GM18498 (cell line): Measurements from ENCODE around the gene ABHD12.
"Not testable (repeated sequence)": the region's sequence is repeated elsewhere in the genome, so short reads cannot be mapped to it uniquely, and the experiment has no call there.

Source experiments
- ATAC-seq: cut with Tn5 transposase; IDR thresholded peaks from one replicate; pipeline ENCODE4 v1.9.1; 2021; ENCODE audit warnings: mild to moderate bottlenecking, moderate library complexity; ENCODE audit not compliant: unreplicated experiment

ABHD12 gene

DNA sequence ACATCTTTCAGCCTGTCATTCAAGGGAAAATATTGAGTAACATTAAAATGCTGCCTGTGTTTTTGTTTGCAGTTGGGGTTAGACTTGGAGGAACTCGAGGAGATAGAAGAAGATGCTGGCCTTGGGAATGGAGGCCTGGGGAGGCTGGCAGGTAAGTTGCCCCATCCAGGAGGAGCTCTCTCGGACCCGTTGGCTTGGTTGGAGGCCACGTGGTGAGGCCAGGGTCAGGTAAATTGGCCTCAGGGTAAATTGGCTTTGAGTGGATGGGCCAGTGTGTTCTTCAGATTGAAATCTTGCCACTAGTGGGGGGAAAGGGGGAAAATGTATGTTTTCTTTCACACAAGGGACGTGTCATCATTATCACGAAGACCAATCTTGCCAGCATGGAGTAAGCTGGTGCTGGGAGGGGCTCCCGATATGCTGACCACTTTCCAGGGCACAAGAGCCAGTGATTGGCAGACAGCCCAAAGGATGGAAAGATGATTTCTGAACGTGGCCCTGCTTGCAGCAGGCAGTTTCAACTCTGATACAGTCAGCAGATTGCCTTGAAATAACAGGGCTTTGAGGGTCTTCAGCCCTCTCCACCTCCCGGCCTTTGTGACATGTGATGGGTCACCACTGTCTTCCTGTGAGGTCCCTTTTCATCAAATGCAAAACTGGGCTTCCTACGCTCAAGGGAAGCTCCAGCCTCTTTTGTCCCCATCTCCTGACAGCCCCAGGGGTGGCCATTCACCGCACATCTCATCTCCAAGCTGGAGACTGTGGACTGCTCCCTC lies 121.4 kb downstream of the ABHD12 start:
- ATAC-seq = no peak

DNA sequence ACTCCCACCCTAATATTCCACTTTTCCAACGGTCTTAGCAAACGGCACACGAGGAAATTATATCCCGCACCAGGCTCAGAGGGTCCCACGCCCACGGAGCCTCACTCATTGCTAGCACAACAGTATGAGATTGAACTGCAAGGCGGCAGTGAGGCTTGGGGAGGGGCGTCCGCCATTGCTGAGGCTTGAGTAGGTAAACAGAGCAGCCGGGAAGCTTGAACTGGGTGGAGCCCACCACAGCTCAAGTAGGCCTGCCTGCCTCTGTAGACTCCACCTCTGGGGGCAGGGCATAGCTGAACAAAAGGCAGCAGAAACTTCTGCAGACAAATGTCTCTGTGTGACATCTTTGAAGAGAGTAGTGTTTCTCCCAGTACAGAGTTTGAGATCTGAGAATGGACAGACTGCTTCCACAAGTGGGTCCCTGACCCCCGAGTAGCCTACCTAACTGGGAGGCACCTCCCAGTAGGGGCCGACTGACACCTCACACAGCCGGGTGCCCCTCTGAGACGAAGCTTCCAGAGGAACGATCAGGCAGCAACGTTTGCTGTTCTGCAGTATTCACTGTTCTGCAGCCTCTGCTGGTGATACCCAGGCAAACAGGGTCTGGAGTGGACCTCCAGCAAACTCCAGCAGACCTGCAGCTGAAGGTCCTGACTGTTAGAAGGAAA lies 129.7 kb downstream of the ABHD12 start:
- not testable (repeated sequence) for ATAC-seq

DNA sequence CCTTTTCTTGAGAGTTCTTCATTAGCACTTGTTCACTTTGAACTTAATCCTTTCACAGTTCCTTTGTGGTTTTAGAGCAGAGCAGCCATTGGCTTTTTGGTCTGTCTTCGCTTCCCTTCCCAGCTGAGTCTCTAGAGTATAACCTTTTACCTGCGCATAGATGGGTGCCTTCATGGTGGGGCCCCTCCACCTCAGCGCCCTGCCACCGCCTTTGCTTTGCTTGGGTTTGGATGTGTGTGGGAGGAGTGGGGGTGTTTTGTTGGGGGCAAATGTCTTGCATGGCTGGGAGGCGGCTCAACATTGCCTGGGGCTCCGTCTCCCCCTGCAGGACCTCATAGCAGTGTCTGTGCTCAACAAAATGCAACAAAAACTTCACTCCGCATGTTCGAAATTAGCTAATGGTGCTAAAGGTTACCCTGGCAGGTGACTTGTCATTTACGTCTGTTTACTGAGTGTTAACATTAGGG lies 130.8 kb downstream of the ABHD12 start:
- ATAC-seq = no peak

DNA sequence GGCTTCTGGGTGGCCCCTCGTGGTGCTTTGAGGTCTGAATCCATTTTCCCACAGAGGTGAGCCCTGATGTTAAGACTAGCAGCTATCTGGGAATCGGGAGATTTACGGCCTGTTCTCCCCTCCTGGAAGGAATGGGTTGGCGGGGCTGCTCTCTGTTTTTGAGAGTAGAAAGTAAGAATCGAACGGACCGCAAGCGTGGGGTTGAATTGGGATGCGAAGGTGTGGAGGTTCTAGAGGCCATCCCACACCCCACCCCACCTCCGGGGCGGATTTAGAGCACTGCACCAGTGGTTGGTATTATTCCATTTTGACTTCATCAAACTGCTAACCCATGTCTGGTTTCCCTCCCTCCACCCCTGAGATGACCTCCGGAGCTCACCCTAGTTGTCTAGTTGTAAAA lies 131.3 kb downstream of the ABHD12 start:
- ATAC-seq = no peak

DNA sequence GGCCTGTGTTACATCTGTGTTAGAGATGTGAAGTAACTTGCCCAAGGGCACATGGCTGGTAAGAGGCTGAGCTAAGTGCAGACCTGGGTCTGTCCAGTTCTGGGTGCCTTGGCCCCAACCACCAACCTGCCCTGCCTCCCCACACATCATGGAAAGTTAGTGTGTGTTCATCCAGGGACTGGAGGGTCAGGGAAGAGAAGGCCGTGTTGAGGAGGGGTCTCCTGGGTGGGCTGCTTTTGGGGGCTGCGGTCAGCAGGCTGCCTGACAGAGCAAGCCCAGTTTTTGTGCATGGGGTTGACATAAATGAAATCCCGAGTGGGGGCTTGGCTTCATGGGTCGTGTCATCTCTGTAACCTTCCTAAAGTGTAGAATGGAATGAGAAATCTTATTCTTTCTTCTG lies 131.8 kb downstream of the ABHD12 start:
- no peak for ATAC-seq

DNA sequence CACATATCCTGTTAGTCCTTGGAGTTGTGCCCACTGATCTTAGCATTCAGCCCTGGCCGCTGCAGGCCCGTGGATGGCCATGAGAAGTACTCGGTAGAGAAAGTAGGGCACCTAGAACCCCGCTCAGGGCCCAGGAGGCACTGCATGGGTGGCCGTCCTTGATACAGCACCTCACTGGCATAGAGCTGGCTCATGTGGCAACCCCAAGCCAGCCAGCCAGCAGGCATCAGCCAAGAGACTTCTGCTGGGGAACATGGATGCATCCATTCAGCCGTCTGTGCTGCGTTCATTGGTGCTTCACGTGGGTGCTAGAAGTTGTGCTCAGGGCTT lies 132.2 kb downstream of the ABHD12 start:
- no peak for ATAC-seq

DNA sequence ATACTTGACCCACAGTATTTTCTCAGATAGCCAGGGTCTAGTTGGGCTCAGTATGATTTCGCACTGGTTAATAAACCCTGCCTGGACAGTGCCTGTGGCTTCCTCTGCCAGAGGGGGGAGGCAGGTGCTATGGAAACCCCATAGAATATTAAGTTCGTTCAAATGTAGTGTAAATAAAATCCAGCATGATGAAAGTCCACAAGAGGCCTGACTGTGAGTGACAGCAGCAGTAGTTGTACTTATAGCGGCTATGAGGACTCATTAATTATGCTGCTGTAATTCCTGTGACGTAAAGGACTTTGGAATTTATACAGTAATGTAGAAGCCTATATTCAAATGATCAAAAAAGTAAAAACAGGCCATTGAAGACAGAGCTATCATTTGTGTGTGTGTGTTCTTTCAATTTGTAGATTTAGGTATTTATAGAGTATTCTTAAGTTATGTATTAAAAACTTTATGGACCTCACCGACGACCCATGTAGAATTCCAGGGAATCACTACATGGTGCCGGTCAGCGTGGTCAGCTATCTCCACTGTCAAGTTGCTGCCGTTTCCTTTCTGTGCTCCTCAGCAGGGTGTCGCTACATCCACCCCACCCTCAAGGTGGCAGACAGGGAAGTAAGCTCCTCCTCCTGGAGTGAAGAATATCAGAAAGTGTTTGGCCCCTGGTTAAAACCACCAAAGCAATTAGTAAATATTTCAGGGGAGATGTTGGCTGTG lies 132.7 kb downstream of the ABHD12 start:
- ATAC-seq = no peak

DNA sequence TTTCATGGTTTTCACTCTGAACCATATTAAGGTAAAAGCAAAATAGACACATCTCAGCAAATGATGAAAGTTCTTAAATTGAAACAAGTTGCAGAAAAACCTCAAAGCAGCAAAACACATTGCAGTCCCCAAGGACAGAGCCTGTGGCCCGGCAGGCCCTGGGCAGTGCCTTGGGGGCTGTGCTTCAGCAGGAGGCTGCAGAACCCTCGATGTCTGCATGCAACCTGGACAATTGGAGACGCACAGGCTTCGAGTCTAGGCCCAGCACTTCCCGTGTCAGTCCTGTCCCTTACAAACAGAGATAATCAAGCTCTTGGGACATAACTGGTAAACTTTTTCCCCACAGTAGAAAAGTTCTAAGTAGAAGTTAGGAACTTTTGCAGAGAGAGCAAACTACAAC lies 133.5 kb downstream of the ABHD12 start:
- no peak for ATAC-seq

DNA sequence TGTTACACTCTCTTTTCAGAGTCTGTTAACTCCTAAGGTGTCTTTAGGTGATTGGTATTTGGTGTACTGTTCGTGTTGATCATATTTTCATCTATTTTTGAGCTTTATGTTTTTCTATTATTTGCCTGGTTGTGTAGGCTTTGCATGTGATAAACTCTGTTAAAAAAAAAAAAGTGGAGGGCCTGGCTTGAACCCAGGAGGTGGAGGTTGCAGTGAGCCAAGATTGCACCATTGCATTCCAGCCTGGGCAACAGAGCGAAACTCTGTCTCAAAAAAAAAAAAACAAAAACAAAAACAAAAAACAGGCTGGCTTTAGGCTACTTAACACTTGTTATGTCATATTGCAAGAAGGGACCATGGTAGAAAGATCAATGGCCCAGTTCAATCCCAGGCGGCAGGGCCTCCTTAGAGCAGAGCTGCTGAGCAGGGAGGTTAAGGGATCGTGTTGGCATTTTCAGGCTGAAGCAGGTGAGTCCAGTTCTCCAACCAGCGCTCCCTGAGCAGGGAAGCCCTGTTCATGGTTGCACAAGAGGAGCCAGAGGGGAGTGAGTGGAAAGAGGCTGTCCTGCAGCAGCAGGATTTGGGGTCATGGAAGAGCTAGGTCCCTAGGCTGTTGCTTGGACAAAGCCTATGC lies 134.3 kb downstream of the ABHD12 start:
- no peak for ATAC-seq

DNA sequence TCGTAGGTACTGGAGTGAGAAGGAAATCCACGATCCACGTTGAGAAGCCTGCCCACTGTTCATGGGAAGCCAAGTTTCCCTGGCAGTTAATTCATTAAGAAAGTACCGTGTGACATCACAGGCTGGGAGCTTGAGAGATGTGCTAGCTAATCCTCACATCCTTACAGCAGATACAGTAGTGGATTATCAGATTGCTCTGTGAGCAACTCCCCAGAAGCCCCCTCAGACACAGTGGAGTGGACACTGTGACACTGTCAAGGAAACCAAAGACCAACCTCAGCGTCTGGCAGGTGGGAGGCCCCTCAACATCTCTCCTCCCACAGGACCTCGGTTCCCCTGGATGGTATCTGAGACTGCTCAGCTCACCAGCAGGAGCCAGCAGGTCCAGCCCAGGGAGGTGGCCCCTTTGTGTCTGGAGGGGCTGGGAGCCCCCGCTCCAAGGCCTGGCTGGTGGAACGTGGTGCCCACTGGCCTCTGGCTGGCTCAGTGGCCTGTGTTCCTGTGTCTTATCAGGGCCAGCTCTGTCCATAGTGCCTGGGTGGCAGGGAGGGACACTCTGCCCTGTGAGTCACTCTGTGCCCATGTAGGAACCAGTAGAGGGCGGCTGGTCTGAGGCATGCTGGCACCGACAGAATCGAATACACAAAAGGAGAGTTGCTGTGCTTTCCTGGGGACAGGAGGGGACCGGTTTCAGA lies 135.5 kb downstream of the ABHD12 start:
- no peak for ATAC-seq

DNA sequence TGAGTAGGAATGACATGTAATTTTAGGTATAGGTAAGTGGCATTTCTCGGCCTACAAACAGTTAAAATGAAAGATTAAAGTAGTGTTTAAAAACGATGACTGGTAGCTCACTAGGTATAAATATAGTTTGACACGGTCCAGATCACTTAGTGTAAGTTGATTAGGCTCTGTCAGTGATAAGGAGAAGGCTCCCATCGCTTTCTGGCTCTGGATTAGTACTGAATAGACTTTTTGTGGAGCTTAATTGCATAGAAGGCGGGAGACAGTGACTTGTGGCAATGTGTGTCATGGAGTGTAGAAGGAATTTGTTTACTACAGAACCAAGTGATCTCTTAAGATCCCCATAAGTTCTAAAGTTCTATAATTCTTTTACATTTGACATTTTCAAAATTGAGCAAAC lies 136.1 kb downstream of the ABHD12 start:
- no peak for ATAC-seq

DNA sequence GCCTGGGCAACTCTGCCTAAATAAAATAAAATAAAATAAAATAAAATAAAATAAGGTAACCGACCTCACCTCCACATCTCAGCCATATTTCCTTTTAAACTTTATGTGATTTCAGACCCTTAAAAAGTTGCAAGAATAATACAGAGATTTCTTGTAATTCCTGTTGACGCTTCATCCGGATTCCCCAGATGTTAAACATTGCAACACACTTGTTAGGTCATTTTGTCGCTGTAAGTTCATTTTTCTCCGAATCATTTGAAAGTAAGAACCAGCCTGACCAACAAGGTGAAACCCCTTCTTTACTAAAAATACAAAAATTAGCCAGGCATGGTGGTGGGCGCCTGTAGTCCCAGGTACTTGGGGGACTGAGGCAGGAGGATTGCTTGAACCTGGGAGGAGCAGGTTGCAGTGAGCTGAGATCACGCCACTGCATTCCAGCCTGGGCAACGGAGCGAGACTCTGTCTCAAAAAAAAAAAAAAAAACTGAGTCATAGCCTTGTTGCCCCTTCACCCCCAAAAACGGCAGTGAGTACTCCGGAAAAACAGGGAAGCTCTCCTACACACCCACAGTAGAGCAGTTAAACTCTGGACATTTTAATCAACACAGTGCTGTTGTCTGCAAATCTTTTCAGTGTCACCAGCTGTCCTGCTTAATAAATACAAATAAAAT lies 136.9 kb downstream of the ABHD12 start:
- no peak for ATAC-seq

DNA sequence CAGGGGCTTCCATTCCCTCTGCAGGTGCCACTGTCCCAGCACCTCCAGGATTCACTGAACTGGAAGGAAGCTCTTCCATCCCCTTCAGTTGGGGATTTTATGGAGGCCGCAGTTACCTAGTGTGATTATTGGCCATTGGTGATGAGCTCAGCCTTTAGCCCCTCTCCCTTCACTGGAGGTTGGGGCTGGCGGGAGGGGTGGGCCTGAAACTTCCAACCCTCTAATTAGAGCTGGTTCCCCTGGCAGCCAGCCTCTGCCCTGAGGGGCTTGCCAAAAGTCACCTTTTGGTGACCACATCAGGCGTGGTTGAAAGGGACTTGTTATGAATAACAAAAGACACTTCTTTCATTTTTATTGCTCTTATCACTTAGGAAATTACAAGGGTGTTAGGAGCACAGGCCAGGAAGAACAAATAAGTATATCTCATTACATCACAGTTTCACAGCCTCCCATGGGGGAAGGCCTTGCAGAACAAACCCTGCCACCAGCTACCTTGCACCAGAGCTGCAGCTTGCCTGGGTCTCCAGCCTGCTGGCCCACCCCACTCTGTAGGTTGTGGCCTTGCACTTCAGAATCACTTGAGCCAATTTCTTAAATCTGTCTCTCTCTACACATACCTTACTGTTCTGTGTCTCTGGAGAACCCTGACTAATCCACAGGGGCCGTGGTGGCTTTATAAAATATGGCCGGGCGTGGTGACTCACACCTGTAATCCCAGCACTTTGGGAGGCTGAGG lies 137.8 kb downstream of the ABHD12 start:
- ATAC-seq = no peak

DNA sequence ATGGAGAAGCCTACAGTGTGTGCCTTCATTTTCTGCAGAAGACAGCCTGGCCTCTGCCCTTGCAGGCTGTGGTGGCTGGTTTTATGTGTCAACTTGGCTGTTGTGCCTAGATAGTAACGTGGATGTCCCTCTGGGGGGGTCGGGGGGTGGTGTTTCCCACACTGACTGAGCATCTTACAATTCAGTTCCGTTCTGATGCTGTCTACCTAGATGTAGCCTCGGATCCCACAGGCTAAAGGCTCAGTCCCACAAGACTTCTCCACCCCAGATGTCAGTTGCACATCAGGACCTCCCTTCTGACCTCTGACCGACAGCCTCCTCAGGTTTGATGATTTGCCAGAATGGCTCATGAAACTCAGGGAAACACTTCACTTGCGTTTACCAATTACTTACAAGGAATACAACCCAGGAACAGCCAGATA lies 138.4 kb downstream of the ABHD12 start:
- ATAC-seq = no peak

DNA sequence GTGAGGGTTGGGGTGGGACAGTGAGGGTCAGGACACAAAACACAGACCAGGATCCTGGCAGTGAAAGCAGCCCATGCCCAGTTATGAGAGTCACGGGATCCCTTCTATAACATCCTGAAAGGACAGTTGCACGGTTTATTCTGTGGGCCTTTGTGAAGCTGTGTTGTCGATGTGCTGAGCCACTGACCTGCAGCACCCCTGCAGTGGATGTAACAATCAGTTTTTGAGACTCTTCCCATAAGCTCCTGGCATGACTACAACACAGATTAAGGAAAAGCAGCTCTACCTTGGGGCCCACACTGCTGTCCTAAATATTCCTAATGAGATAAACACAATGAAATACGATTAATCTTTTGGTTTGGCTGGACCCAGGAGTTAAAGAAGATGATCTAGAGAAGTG lies 139.1 kb downstream of the ABHD12 start:
- ATAC-seq = no peak

DNA sequence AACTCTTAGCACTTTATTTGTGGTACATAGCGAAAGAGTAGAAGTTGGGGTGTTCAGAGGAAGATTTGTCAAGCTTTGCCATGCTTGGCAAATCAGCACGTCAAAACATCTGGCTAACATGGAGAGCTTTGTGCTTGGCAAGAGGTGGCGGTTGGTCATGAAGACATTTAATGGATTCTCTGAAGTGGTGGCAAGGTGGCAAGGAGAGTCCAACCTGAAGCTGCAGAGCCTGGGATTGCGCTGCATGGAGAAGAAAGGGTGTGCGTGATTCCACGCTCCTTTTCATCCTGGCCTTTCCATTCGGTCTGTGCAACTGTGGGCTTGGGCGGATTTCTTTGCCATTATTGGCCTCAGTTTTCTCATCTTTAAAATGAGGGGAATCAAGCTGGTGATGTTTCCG lies 139.6 kb downstream of the ABHD12 start:
- ATAC-seq = no peak

DNA sequence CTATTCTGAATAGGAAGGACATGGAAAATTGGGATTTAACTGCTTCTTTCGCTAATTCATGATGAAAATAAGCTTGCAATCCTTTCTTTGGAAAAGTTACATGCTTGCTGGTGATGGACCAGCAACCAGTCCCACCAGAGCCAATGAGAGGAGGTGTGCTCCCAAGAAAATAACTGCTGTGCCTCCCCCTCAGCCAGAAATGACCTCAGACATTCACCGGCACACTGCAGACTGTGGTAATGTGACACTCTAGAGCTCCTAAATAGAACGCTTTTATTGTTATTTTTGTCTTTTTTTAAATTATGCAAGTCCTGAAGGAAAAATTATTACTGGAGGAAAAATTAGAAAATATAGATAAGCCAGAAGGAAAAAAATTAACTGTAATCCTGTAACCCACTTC lies 140.1 kb downstream of the ABHD12 start:
- ATAC-seq = no peak
